Motor neuron (in vitro differentiated cells): Measurements from ENCODE around the gene KCNH8. TPM values are rescaled to one million over a fixed set of nuclear protein-coding genes. Genes with fewer than 3 reads are reported as not detected.
"Not testable (repeated sequence)": the region's sequence is repeated elsewhere in the genome, so short reads cannot be mapped to it uniquely, and the experiment has no call there.

ENCODE experiments used
- ATAC-seq, 8 experiments: fragments of 200-7000 bp; cut with Tn5 transposase; replicated peaks in 6 of 8; 2 replicates each; pipeline ENCODE4 v1.8.0; 2021; ENCODE audit warnings: mild to moderate bottlenecking in 8 of 8, moderate library complexity in 8 of 8
- H3K27ac ChIP-seq, 2 donors: fragments of 250-450 bp; sonication (Bioruptor Pico); 2 replicates each; pipeline ENCODE4 v1.9.0; 2021; ENCODE audit warnings: antibody characterized with exemption in 2 of 2, mild to moderate bottlenecking in 2 of 2, moderate library complexity in 1 of 2
- H3K4me1 ChIP-seq, 2 donors: fragments of 250-450 bp; sonication (Bioruptor Pico); replicated peaks in 1 of 2; 2 replicates each; pipeline ENCODE4 v1.6.1; 2021; ENCODE audit warnings: antibody characterized with exemption in 2 of 2, mild to moderate bottlenecking in 2 of 2, moderate library complexity in 1 of 2
- H3K4me3 ChIP-seq, 5 donors: fragments of 250-450 bp; sonication (Bioruptor Pico); 2 replicates each; pipeline ENCODE4 v1.9.0; 2021; ENCODE audit warnings: antibody characterized with exemption in 5 of 5, mild to moderate bottlenecking in 5 of 5, moderate library complexity in 4 of 5
- WGBS, 10 experiments: fragments of 450-650 bp; shearing (Covaris generic); methylation state at CpG; one replicate each; pipeline ENCODE4 v1.0.0; 2022; 5-methylcytosine and 5-hydroxymethylcytosine counted together
- in situ Hi-C, 9 experiments: fragments of 400-800 bp; cut with MboI; loops; one replicate each; pipeline ENCODE4 v1.15.0; 2021; ENCODE audit warnings: low sequenced_read_pairs in 9 of 9, low pct_unique_long_range_greater_than_20kb in 2 of 9; ENCODE audit not compliant: unreplicated experiment in 9 of 9
- total RNA-seq, 8 experiments: library from RNA; unstranded; fragments of 300-600 nt; gene quantifications; 2 replicates each; pipeline versions ENCODE4 v1.2.3 to v1.2.4, GENCODE V29; 2022

The KCNH8 gene
- 10 to 100 TPM in 3 of 8 experiments, 1 to 10 TPM in 4, under 1 TPM in 1; 0.20 to 16.2 (median 6.9) TPM for total RNA-seq

- H3K4me1 ChIP-seq, result peaks cover 0 to 18% of the 10 kb centered on the region in 2 donors
- H3K4me3 ChIP-seq, result peak within 1 kb of the TSS; percentile 45 to 66 (median 60)
- in situ Hi-C loops, result no loop called here
- peak in 6 of 8 experiments; percentile 39 to 63 (median 58) for ATAC-seq
- WGBS, 10 experiments, result 0 to 9% (median 0%) methylated on average over 1 to 5 of the region's 64 CpGs; no CpG with 5 or more reads in 3 of the 10 experiments
- peak within 1 kb of the TSS; percentile 75 to 82 for H3K27ac ChIP-seq
Measured at GRCh38 chr3:19147905-19148767, at the start of gene KCNH8. KCNH8 (plus strand) TSS chr3:19148510; CDS start chr3:19148720, 210 bp downstream.

DNA sequence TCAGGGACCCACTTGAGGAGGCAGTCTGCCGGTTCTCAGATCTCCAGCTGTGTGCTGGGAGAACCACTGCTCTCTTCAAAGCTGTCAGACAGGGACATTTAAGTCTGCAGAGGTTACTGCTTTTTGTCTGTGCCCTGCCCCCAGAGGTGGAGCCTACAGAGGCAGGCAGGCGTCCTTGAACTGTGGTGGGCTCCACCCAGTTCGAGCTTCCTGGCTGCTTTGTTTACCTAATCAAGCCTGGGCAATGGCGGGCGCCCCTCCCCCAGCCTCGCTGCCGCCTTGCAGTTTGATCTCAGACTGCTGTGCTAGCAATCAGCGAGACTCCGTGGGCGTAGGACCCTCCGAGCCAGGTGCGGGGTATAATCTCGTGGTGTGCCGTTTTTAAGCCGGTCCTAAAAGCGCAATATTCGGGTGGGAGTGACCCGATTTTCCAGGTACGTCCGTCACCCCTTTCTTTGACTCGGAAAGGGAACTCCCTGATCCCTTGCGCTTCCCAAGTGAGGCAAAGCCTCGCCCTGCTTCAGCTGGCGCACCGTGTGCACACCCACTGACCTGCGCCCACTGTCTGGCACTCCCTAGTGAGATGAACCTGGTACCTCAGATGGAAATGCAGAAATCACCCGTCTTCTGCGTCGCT is 45.5 kb upstream of the KCNH8 start:
- H3K27ac ChIP-seq, in situ Hi-C loops, H3K4me1 ChIP-seq, ATAC-seq: not testable (repeated sequence)
- peak overlapping the region; percentile 21 to 37 (median 28) for H3K4me3 ChIP-seq
- WGBS, 10 experiments, result 20 to 80% (median 20%) methylated on average over 1 to 3 of the region's 29 CpGs; no CpG with 5 or more reads in 7 of the 10 experiments

DNA sequence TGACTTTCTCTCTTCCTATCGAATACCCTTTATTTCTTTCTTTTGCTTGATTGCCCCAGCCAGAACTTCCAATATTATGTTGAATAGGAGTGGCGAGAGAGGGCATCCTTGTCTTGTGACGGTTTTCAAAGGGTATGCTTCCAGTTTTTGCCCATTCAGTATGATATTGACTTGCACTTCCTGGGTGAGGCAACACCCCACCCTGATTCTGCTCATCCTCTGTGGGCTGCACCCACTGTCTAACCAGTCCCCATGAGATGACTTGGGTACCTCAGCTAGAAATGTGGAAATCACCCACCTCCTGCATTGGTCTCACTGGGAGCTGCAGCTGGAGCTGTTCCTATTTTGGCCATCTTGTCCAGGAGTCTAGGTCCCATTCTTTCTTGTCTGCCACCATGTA is 44.8 kb upstream of the KCNH8 start:
- ATAC-seq, result no peak
- H3K4me3 ChIP-seq, result no peak overlapping the region
- in situ Hi-C loops, result no loop called here
- peaks cover 3 to 6% of the 10 kb centered on the region in 2 donors for H3K4me1 ChIP-seq
- no peak overlapping the region for H3K27ac ChIP-seq
- WGBS, 10 experiments, result 0 to 95% (median 73%) methylated on average over 1 to 3 of the region's 3 CpGs; no CpG with 5 or more reads in 2 of the 10 experiments

DNA sequence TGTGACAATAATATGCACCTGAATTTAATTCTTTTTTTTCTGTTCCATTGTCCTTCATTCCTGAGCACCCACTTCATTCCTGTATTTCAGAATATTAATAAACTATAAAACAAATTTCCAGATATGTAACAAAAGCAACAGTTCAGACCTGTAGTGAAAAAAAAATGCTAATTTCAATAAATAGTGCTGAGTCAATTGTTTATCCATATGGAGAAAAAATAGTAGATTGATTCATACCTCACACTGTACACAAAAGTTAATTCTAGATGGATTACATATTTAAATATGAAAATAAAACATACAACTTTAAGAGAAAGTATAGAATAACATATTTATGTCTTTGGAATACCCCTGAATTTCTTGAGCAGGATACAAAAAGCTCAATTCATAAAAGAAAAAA is 43.9 kb upstream of the KCNH8 start:
- peaks cover 3 to 6% of the 10 kb centered on the region in 2 donors for H3K4me1 ChIP-seq
- no peak overlapping the region for H3K4me3 ChIP-seq
- no peak overlapping the region for H3K27ac ChIP-seq
- in situ Hi-C loops, result no loop called here
- no peak for ATAC-seq

DNA sequence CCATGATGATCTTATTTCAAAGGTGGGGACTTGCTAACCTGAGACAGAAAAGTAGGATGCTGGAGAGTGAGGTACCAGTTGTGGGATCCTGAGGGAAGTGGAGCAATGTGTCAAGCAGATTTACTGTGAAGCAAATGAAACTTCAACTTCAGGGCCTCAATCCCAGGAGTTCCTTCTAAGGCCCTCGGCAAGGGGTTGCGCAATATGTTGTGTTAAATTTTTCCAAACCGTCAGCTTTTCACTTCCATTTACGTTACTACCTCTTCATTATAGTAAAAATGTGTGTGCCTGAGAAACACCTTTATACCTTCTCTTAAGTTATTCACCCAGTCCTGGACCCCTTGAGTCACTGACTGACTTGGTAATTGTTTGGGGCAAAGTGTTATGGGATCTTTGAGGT is 42.5 kb upstream of the KCNH8 start:
- in situ Hi-C loops, result no loop called here
- H3K4me3 ChIP-seq, result no peak overlapping the region
- H3K4me1 ChIP-seq, result peaks cover 3 to 6% of the 10 kb centered on the region in 2 donors
- ATAC-seq, result no peak
- H3K27ac ChIP-seq, result no peak overlapping the region
- WGBS, 10 experiments, result 40 to 100% (median 93%) methylated on average over 2 to 4 of the region's 4 CpGs; no CpG with 5 or more reads in 1 of the 10 experiments

GRCh38 chr3:19106307-19106706 is 42.0 kb upstream of the KCNH8 start:
- Histone ChIP-seq H3K4me3 (no peak overlapping the region), H3K27ac (no peak overlapping the region), H3K4me1 (peaks cover 3 to 6% of the 10 kb centered on the region in 2 donors)
- WGBS, 10 experiments, result 80 to 90% (median 83%) methylated on average over 1 of the region's 1 CpG; no CpG with 5 or more reads in 6 of the 10 experiments
- ATAC-seq, result no peak
- in situ Hi-C loops, result no loop called here

DNA sequence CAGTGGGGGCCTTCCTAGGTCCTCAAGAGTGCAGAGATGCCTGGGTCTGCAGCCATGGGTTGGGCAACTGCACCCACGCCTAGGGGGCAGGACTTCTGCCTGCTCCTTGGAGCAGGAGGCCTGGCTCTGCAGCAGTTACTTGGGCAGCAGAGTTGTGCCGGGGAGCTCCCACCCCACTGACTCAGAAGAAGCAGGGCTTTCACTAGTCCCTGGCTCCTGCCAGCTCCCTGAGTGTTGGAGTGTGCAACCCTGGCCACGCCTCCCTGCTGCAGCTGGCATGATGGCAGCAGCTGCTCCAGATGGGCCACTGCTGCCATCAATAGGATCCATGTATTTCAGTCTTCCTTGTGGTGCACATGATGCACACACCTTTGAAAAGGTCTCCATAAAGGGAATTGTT is 40.6 kb upstream of the KCNH8 start:
- ATAC-seq, result no peak
- H3K4me1 ChIP-seq, result peaks cover 0 to 6% of the 10 kb centered on the region in 2 donors
- H3K27ac ChIP-seq, result no peak overlapping the region
- in situ Hi-C loops, result no loop called here
- WGBS, 10 experiments, result 0 to 60% (median 43%) methylated on average over 1 of the region's 3 CpGs; no CpG with 5 or more reads in 7 of the 10 experiments
- H3K4me3 ChIP-seq, result no peak overlapping the region

DNA sequence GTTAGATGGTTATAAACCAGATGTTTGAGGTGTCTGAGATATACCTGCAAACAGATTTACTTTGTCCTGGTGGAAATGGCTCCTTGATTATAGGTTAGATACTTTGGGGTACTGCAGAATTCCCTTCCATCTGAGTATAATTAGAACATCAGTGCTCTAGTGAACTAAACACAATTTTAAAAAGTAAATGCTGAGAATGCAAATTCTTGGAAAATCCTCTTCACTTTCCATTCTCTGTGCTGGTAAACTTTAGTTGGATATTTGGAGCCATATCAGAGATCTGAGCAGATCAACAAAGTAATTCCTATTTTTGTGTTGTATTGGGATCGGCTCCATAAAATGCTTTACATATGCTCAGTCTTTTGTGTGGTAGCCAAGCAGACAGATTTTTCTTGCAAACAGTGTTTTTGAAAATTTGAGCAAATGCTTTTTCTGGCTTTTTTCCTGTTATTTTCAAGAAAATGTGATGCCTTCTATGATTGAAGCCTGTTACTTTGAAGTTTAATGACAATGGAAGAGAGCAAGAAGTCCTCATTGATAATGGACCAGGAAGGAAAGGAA is 37.9 kb upstream of the KCNH8 start:
- Histone ChIP-seq H3K27ac (no peak overlapping the region), H3K4me3 (no peak overlapping the region), H3K4me1 (no peaks in the 10 kb centered on the region)
- in situ Hi-C loops, result no loop called here
- 0 to 100% (median 70%) methylated on average over 1 of the region's 1 CpG; no CpG with 5 or more reads in 2 of the 10 experiments for WGBS, 10 experiments
- no peak for ATAC-seq

DNA sequence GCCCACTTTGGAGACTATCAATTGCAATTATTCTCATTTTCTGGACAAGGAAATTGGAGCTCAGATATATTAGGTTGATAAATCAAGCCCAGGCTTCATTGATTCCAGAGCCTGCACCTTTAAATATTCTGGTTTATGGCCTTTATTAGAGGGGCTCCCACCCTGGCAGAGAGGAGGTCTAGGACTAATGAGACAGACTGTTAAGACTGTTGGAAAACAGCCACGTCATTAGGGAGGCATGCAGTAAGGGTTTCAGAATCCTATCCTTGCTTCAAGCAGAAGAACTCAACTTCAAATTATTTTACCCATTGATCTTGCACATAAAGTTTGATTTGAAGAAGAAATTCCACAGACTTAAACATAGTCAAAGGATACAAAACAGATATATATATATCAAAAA is 33.8 kb upstream of the KCNH8 start:
- 0 to 100% (median 69%) methylated on average over 1 of the region's 1 CpG; no CpG with 5 or more reads in 4 of the 10 experiments for WGBS, 10 experiments
- in situ Hi-C loops, result no loop called here
- ATAC-seq, result no peak
- Histone ChIP-seq H3K4me1 (no peaks in the 10 kb centered on the region), H3K27ac (no peak overlapping the region), H3K4me3 (no peak overlapping the region)

GRCh38 chr3:19116239-19116638 is 32.1 kb upstream of the KCNH8 start:
- in situ Hi-C loops, result no loop called here
- ATAC-seq, result no peak
- no peaks in the 10 kb centered on the region for H3K4me1 ChIP-seq
- 0 to 100% (median 69%) methylated on average over 1 to 2 of the region's 2 CpGs for WGBS, 10 experiments
- no peak overlapping the region for H3K4me3 ChIP-seq
- H3K27ac ChIP-seq, result no peak overlapping the region

DNA sequence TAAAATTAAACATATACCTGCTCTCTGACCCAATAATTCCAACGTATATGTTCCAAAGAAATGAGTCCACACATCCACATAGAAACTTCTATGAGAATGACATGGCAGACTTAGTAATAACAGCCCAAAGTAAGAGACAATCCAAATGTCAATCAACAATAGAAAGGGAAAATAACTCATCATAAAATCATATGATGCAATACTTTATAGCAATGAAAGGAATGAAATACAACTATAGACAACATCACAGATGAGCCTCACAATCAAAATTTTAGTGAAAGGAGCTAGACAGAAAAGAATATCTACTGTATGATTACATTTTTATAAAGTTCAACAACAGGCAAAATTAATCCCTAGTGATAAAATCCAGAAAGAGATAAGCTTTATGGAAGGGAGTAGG is 23.6 kb upstream of the KCNH8 start:
- Histone ChIP-seq H3K27ac (no peak overlapping the region), H3K4me3 (no peak overlapping the region), H3K4me1 (no peaks in the 10 kb centered on the region)
- 0 to 100% (median 59%) methylated on average over 1 of the region's 1 CpG; no CpG with 5 or more reads in 2 of the 10 experiments for WGBS, 10 experiments
- no peak for ATAC-seq
- in situ Hi-C loops, result no loop called here

GRCh38 chr3:19139863-19140262 is 8.4 kb upstream of the KCNH8 start:
- Histone ChIP-seq H3K4me3 (no peak overlapping the region), H3K27ac (no peak overlapping the region), H3K4me1 (no peaks in the 10 kb centered on the region)
- WGBS, 10 experiments, result 0 to 93% (median 70%) methylated on average over 1 of the region's 1 CpG
- no peak for ATAC-seq
- in situ Hi-C loops, result no loop called here
